Activated T-helper 17 cell treated with anti-CD3 and anti-CD28 coated beads, Interleukin-2, amount 50 U/mL, for 72 hours (primary cell): ENCODE measurements around the gene FZD10. TPM values are rescaled to one million over a fixed set of nuclear protein-coding genes. Genes with fewer than 3 reads are reported as not detected.

Source experiments
- ATAC-seq: fragments of 150-1000 bp; cut with Tn5 transposase; replicated peaks from 2 replicates; pipeline ENCODE4 v1.10.0; 2021; ENCODE audit warnings: mild to moderate bottlenecking, moderate library complexity
- H3K27ac Mint-ChIP-seq: one replicate; pipeline ENCODE4 v1.8.0; 2022; ENCODE audit warnings: mixed read lengths
- H3K27me3 Mint-ChIP-seq: one replicate; pipeline ENCODE4 v1.8.0; 2022; ENCODE audit warnings: mixed read lengths
- H3K36me3 Mint-ChIP-seq: one replicate; pipeline ENCODE4 v1.8.0; 2022; ENCODE audit warnings: low read depth, mild to moderate bottlenecking, mixed read lengths
- H3K4me1 Mint-ChIP-seq: one replicate; pipeline ENCODE4 v1.8.0; 2022; ENCODE audit warnings: mixed read lengths
- H3K4me3 Mint-ChIP-seq: one replicate; pipeline ENCODE4 v1.8.0; 2022; ENCODE audit warnings: mild to moderate bottlenecking, mixed read lengths
- H3K9me3 Mint-ChIP-seq: one replicate; pipeline ENCODE4 v1.8.0; 2022; ENCODE audit warnings: mixed read lengths
- total RNA-seq, 2 donors: library from RNA; stranded (reverse); gene quantifications; one replicate each; pipeline ENCODE4 v1.2.3, GENCODE V29; 2022

Gene FZD10
- total RNA-seq, 2 donors from 2014 or later = not detected

- ATAC-seq = no peak
- Mint-ChIP-seq H3K4me1 (no peaks in the 10 kb centered on the region), H3K9me3 (peaks cover 4% of the 10 kb centered on the region), H3K27ac (no peak overlapping the region), H3K27me3 (no peaks in the 10 kb centered on the region), H3K36me3 (no peaks in the 10 kb centered on the region), H3K4me3 (no peak overlapping the region)
These were observed 22.5 kb upstream of the FZD10 start for GRCh38 chr12:130139567-130140421.

- no peak for ATAC-seq
- Mint-ChIP-seq H3K36me3 (no peaks in the 10 kb centered on the region), H3K4me1 (no peaks in the 10 kb centered on the region), H3K27ac (no peak overlapping the region), H3K27me3 (no peaks in the 10 kb centered on the region), H3K4me3 (no peak overlapping the region), H3K9me3 (no peaks in the 10 kb centered on the region)
These were observed 21.2 kb upstream of the FZD10 start for GRCh38 chr12:130141105-130141504.

- no peak for ATAC-seq
- Mint-ChIP-seq H3K4me3 (no peak overlapping the region), H3K27me3 (no peaks in the 10 kb centered on the region), H3K9me3 (no peaks in the 10 kb centered on the region), H3K27ac (no peak overlapping the region), H3K36me3 (no peaks in the 10 kb centered on the region), H3K4me1 (no peaks in the 10 kb centered on the region)
These were observed 20.2 kb upstream of the FZD10 start for GRCh38 chr12:130141901-130142683.

- H3K27me3 Mint-ChIP-seq = no peaks in the 10 kb centered on the region
- no peaks in the 10 kb centered on the region for H3K9me3 Mint-ChIP-seq
- ATAC-seq = no peak
- no peak overlapping the region for H3K27ac Mint-ChIP-seq
- no peaks in the 10 kb centered on the region for H3K4me1 Mint-ChIP-seq
- no peak overlapping the region for H3K4me3 Mint-ChIP-seq
- no peaks in the 10 kb centered on the region for H3K36me3 Mint-ChIP-seq
These were observed 19.5 kb upstream of the FZD10 start for GRCh38 chr12:130142736-130143135.

- ATAC-seq = no peak
- no peaks in the 10 kb centered on the region for H3K36me3 Mint-ChIP-seq
- no peak overlapping the region for H3K27ac Mint-ChIP-seq
- no peaks in the 10 kb centered on the region for H3K27me3 Mint-ChIP-seq
- H3K9me3 Mint-ChIP-seq = no peaks in the 10 kb centered on the region
- H3K4me1 Mint-ChIP-seq = no peaks in the 10 kb centered on the region
- H3K4me3 Mint-ChIP-seq = no peak overlapping the region
These were observed 19.1 kb upstream of the FZD10 start for GRCh38 chr12:130143136-130143535.

- Mint-ChIP-seq H3K9me3 (no peaks in the 10 kb centered on the region), H3K4me3 (no peak overlapping the region), H3K4me1 (no peaks in the 10 kb centered on the region), H3K27ac (no peak overlapping the region), H3K27me3 (no peaks in the 10 kb centered on the region), H3K36me3 (no peaks in the 10 kb centered on the region)
- ATAC-seq = no peak
These were observed 18.0 kb upstream of the FZD10 start for GRCh38 chr12:130144256-130144655.

- Mint-ChIP-seq H3K4me1 (no peaks in the 10 kb centered on the region), H3K27me3 (no peaks in the 10 kb centered on the region), H3K36me3 (no peaks in the 10 kb centered on the region), H3K4me3 (no peak overlapping the region), H3K9me3 (no peaks in the 10 kb centered on the region), H3K27ac (no peak overlapping the region)
- no peak for ATAC-seq
These were observed 16.5 kb upstream of the FZD10 start for GRCh38 chr12:130145731-130146130.

- Mint-ChIP-seq H3K36me3 (no peaks in the 10 kb centered on the region), H3K4me1 (no peaks in the 10 kb centered on the region), H3K27ac (no peak overlapping the region), H3K4me3 (no peak overlapping the region), H3K27me3 (no peaks in the 10 kb centered on the region), H3K9me3 (no peaks in the 10 kb centered on the region)
- ATAC-seq = no peak
These were observed 15.9 kb upstream of the FZD10 start for GRCh38 chr12:130146176-130146931.

GRCh38 chr12:130147875-130148596 is 14.2 kb upstream of the FZD10 start:
- ATAC-seq = no peak
- Mint-ChIP-seq H3K36me3 (no peaks in the 10 kb centered on the region), H3K27ac (no peak overlapping the region), H3K4me3 (no peak overlapping the region), H3K27me3 (no peaks in the 10 kb centered on the region), H3K4me1 (no peaks in the 10 kb centered on the region), H3K9me3 (no peaks in the 10 kb centered on the region)

- no peaks in the 10 kb centered on the region for H3K36me3 Mint-ChIP-seq
- H3K9me3 Mint-ChIP-seq = no peaks in the 10 kb centered on the region
- H3K27me3 Mint-ChIP-seq = peaks cover 18% of the 10 kb centered on the region
- no peak for ATAC-seq
- no peak overlapping the region for H3K27ac Mint-ChIP-seq
- H3K4me3 Mint-ChIP-seq = no peak overlapping the region
- no peaks in the 10 kb centered on the region for H3K4me1 Mint-ChIP-seq
These were observed 10.4 kb upstream of the FZD10 start for GRCh38 chr12:130151846-130152245.

- no peaks in the 10 kb centered on the region for H3K4me1 Mint-ChIP-seq
- no peak for ATAC-seq
- H3K36me3 Mint-ChIP-seq = no peaks in the 10 kb centered on the region
- no peak overlapping the region for H3K27ac Mint-ChIP-seq
- H3K27me3 Mint-ChIP-seq = peaks cover 22% of the 10 kb centered on the region
- no peaks in the 10 kb centered on the region for H3K9me3 Mint-ChIP-seq
- H3K4me3 Mint-ChIP-seq = no peak overlapping the region
These were observed 9.9 kb upstream of the FZD10 start for GRCh38 chr12:130152386-130152785.

GRCh38 chr12:130153803-130154202 is 8.5 kb upstream of the FZD10 start:
- ATAC-seq = no peak

GRCh38 chr12:130154276-130155070 is 7.8 kb upstream of the FZD10 start:
- H3K9me3 Mint-ChIP-seq = no peaks in the 10 kb centered on the region
- no peak overlapping the region for H3K4me3 Mint-ChIP-seq
- ATAC-seq = no peak
- no peaks in the 10 kb centered on the region for H3K4me1 Mint-ChIP-seq
- no peaks in the 10 kb centered on the region for H3K36me3 Mint-ChIP-seq
- H3K27ac Mint-ChIP-seq = no peak overlapping the region
- H3K27me3 Mint-ChIP-seq = peaks cover 28% of the 10 kb centered on the region

More at GRCh38 chr12:130153803-130154202, 8.5 kb upstream of the FZD10 start:
- no peaks in the 10 kb centered on the region for H3K36me3 Mint-ChIP-seq
- H3K27me3 Mint-ChIP-seq = peaks cover 28% of the 10 kb centered on the region
- no peak overlapping the region for H3K27ac Mint-ChIP-seq
- no peaks in the 10 kb centered on the region for H3K4me1 Mint-ChIP-seq
- no peak overlapping the region for H3K4me3 Mint-ChIP-seq
- H3K9me3 Mint-ChIP-seq = no peaks in the 10 kb centered on the region
